ENCODE results near the gene EHMT1. TPM values are rescaled to one million over a fixed set of nuclear protein-coding genes. Genes with fewer than 3 reads are reported as not detected.
A peak's percentile ranks its signal among the peaks of the same experiment; 100 is the strongest.
"Not testable (repeated sequence)": the region's sequence is repeated elsewhere in the genome, so short reads cannot be mapped to it uniquely, and the experiment has no call there.

The EHMT1 gene
- total RNA-seq, 1 donor from 2014 or later, result 39.5 TPM

GRCh38 chr9:137615387-137615871, 3.4 kb upstream of the EHMT1 start:
- DNase-seq (ENCODE audit: low spot score), result no peak

GRCh38 chr9:137619240-137620047, 639 bp downstream of the EHMT1 start:
- peak; percentile 57 for DNase-seq (ENCODE audit: low spot score)

- DNase-seq (ENCODE audit: low spot score), result no peak
Observed at GRCh38 chr9:137620048-137620405, 1.2 kb downstream of the EHMT1 start.

- no peak for DNase-seq (ENCODE audit: low spot score)
Observed at GRCh38 chr9:137620581-137620980, 1.8 kb downstream of the EHMT1 start.

GRCh38 chr9:137621131-137621757, 2.4 kb downstream of the EHMT1 start:
- DNase-seq (ENCODE audit: low spot score), result no peak

GRCh38 chr9:137622211-137622610, 3.4 kb downstream of the EHMT1 start:
- not testable (repeated sequence) for DNase-seq (ENCODE audit: low spot score)

- DNase-seq (ENCODE audit: low spot score), result no peak
Observed at GRCh38 chr9:137626464-137626863, 7.7 kb downstream of the EHMT1 start.

GRCh38 chr9:137627406-137627805, 8.6 kb downstream of the EHMT1 start:
- DNase-seq (ENCODE audit: low spot score), result not testable (repeated sequence)

- DNase-seq (ENCODE audit: low spot score), result no peak
Observed at GRCh38 chr9:137630126-137630525, 11.3 kb downstream of the EHMT1 start.

- no peak for DNase-seq (ENCODE audit: low spot score)
Observed at GRCh38 chr9:137630679-137631078, 11.9 kb downstream of the EHMT1 start.

GRCh38 chr9:137631345-137632229, 12.8 kb downstream of the EHMT1 start:
- no peak for DNase-seq (ENCODE audit: low spot score)

- DNase-seq (ENCODE audit: low spot score), result no peak
Observed at GRCh38 chr9:137632230-137633161, 13.7 kb downstream of the EHMT1 start.

GRCh38 chr9:137634016-137634415, 15.2 kb downstream of the EHMT1 start:
- no peak for DNase-seq (ENCODE audit: low spot score)

- DNase-seq (ENCODE audit: low spot score), result no peak
Observed at GRCh38 chr9:137638680-137639079, 19.9 kb downstream of the EHMT1 start.

- DNase-seq (ENCODE audit: low spot score), result no peak
Observed at GRCh38 chr9:137639303-137640051, 20.7 kb downstream of the EHMT1 start.

- DNase-seq (ENCODE audit: low spot score), result no peak
Observed at GRCh38 chr9:137640862-137641261, 22.1 kb downstream of the EHMT1 start.

GRCh38 chr9:137642118-137642601, 23.4 kb downstream of the EHMT1 start:
- no peak for DNase-seq (ENCODE audit: low spot score)

- DNase-seq (ENCODE audit: low spot score), result no peak
Observed at GRCh38 chr9:137642892-137643291, 24.1 kb downstream of the EHMT1 start.

GRCh38 chr9:137643921-137644320, 25.1 kb downstream of the EHMT1 start:
- DNase-seq (ENCODE audit: low spot score), result no peak

GRCh38 chr9:137645211-137645610, 26.4 kb downstream of the EHMT1 start:
- DNase-seq (ENCODE audit: low spot score), result no peak

Measured in umbilical cord (tissue), 2 donors.